ENCODE data around the gene FGD6.

GRCh38 chr12:95066091-95066855 lies 151.0 kb downstream of the FGD6 start:
- TF ChIP-seq, protein P1, sequence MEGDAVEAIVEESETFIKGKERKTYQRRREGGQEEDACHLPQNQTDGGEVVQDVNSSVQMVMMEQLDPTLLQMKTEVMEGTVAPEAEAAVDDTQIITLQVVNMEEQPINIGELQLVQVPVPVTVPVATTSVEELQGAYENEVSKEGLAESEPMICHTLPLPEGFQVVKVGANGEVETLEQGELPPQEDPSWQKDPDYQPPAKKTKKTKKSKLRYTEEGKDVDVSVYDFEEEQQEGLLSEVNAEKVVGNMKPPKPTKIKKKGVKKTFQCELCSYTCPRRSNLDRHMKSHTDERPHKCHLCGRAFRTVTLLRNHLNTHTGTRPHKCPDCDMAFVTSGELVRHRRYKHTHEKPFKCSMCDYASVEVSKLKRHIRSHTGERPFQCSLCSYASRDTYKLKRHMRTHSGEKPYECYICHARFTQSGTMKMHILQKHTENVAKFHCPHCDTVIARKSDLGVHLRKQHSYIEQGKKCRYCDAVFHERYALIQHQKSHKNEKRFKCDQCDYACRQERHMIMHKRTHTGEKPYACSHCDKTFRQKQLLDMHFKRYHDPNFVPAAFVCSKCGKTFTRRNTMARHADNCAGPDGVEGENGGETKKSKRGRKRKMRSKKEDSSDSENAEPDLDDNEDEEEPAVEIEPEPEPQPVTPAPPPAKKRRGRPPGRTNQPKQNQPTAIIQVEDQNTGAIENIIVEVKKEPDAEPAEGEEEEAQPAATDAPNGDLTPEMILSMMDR (IDR thresholded peaks at IDR 0.05 in 4 of 5, conservative IDR thresholded peaks at IDR 0.05 in 1 of 5) = no peak
- TF ChIP-seq POLR2A (IDR thresholded peaks at IDR 0.05) = no peak

Measured in gastrocnemius medialis (tissue), 4 donors.